ENCODE measurements around the gene EMC10.

The EMC10 gene

DNA sequence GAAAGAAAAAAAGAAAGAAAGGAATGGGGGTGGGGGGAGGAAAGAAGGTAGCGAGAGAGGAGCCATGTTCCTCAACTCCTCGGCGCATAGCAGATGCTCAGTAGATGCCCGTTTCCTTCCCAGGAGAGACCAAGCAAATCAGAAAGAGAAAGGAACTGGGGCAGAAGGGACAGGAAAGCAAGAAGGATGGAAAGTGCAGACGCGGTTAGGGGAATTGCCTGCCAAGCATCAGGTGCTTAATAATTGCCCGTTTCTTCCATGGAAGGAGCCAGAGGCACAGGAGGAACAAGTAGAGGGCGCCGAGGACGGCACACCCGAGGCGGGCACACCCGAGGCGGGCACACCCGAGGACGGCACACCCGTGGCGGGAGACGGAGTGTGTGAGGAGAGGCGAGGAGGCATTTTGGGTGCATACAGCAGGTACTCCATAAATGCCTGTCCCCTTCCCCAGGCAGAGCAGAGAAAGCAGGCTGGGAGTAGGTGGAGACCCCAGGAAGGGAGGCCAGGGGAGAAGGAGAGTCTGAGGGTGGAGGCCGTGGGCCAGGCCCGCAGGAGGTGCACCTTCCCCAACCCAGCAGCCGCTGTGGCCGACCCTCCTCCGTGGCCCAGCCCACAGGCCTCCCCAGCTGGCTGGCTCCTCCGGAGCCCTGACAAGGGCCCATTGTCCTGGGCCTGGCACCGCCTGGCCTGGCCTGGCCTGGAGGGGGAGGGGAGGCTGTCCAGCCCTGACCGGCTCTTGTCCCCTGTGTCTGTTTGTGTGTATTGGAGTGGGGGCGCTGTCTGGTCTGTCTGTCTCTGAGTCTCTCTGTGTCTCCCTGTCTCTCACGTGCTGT lies 20.1 kb downstream of the EMC10 start:
- no peak overlapping the region for H3K27ac ChIP-seq (ENCODE audit: poor library complexity, severe bottlenecking)
- no peaks in the 10 kb centered on the region for H3K4me1 ChIP-seq (ENCODE audit: insufficient read depth, poor library complexity, severe bottlenecking)
- ATAC-seq (ENCODE audit: low read depth) (no peak), DNase-seq (ENCODE audit: low spot score) (peak; percentile 35)
- H3K27me3 ChIP-seq (ENCODE audit: insufficient read depth, poor library complexity, severe bottlenecking): peaks cover 6% of the 10 kb centered on the region
- no peaks in the 10 kb centered on the region for H3K36me3 ChIP-seq (ENCODE audit: low read depth)
- no peaks in the 10 kb centered on the region for H3K9me3 ChIP-seq (ENCODE audit: severe bottlenecking)
- TF ChIP-seq CTCF (IDR thresholded peaks at IDR 0.05; ENCODE audit: poor library complexity, severe bottlenecking): no peak
- no peak overlapping the region for H3K4me3 ChIP-seq (ENCODE audit: severe bottlenecking)

- no peak overlapping the region for H3K4me3 ChIP-seq (ENCODE audit: severe bottlenecking)
Observed at GRCh38 chr19:50497022-50497405, 20.7 kb downstream of the EMC10 start.

GRCh38 chr19:50498219-50499056 lies 22.1 kb downstream of the EMC10 start:
- ATAC-seq (ENCODE audit: low read depth) (no peak), DNase-seq (ENCODE audit: low spot score) (no peak)
- Histone ChIP-seq H3K4me1 (ENCODE audit: insufficient read depth, poor library complexity, severe bottlenecking) (no peaks in the 10 kb centered on the region), H3K9me3 (ENCODE audit: severe bottlenecking) (no peaks in the 10 kb centered on the region), H3K36me3 (ENCODE audit: low read depth) (no peaks in the 10 kb centered on the region), H3K27ac (ENCODE audit: poor library complexity, severe bottlenecking) (no peak overlapping the region), H3K4me3 (ENCODE audit: severe bottlenecking) (no peak overlapping the region), H3K27me3 (ENCODE audit: insufficient read depth, poor library complexity, severe bottlenecking) (no peaks in the 10 kb centered on the region)
- no peak for TF ChIP-seq CTCF (IDR thresholded peaks at IDR 0.05; ENCODE audit: poor library complexity, severe bottlenecking)

More at GRCh38 chr19:50497022-50497405, 20.7 kb downstream of the EMC10 start:
- no peak for ATAC-seq (ENCODE audit: low read depth)
- H3K27me3 ChIP-seq (ENCODE audit: insufficient read depth, poor library complexity, severe bottlenecking): peaks cover 2% of the 10 kb centered on the region
- no peak for TF ChIP-seq CTCF (IDR thresholded peaks at IDR 0.05; ENCODE audit: poor library complexity, severe bottlenecking)
- DNase-seq (ENCODE audit: low spot score): no peak
- no peak overlapping the region for H3K27ac ChIP-seq (ENCODE audit: poor library complexity, severe bottlenecking)
- H3K36me3 ChIP-seq (ENCODE audit: low read depth): no peaks in the 10 kb centered on the region
- H3K9me3 ChIP-seq (ENCODE audit: severe bottlenecking): no peaks in the 10 kb centered on the region
- H3K4me1 ChIP-seq (ENCODE audit: insufficient read depth, poor library complexity, severe bottlenecking): no peaks in the 10 kb centered on the region

DNA sequence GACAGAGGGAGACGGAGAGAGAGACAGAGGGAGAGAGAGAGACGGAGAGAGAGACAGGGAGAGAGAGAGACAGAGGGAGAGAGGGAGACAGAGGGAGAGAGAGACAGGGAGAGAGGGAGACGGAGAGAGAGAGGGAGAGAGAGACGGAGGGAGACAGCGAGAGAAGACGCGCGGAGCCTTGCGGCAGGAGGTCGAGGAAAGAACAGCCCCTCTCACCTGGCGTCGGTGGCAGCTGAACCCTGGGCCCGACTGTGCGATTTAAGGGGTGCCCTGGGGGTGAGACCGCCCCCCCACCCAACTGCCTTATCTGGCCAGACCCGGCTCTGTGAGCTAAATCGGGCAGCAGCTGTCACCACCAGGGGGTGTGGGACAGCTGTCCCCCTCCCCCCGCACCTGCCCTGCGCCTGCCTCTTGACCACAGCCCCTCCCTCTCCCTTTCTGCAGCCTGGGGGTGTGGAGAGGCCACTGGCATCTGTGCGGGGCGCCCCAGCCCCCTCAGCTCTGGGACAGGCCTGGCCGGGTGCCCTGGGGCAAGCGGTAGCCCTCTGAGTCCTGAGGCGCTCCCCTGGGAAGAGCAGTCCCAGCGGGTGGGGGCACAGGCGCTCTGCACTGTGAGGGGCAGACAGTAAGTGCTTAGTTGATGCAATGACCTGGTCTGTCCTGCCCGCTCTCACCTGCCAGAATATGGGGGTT lies 23.9 kb downstream of the EMC10 start:
- Histone ChIP-seq H3K27me3 (ENCODE audit: insufficient read depth, poor library complexity, severe bottlenecking) (no peaks in the 10 kb centered on the region), H3K4me1 (ENCODE audit: insufficient read depth, poor library complexity, severe bottlenecking) (no peaks in the 10 kb centered on the region), H3K4me3 (ENCODE audit: severe bottlenecking) (no peak overlapping the region), H3K36me3 (ENCODE audit: low read depth) (no peaks in the 10 kb centered on the region), H3K27ac (ENCODE audit: poor library complexity, severe bottlenecking) (no peak overlapping the region), H3K9me3 (ENCODE audit: severe bottlenecking) (no peaks in the 10 kb centered on the region)
- ATAC-seq (ENCODE audit: low read depth): 0 out of 3 replicates have a peak, but pooled peaks have one; percentile 17
- DNase-seq (ENCODE audit: low spot score): no peak
- TF ChIP-seq CTCF (IDR thresholded peaks at IDR 0.05; ENCODE audit: poor library complexity, severe bottlenecking): no peak

Measured in RWPE2 (cell line).